Smooth muscle cell (in vitro differentiated cells): ENCODE results near the gene IL22. TPM values are rescaled to one million over a fixed set of nuclear protein-coding genes. Genes with fewer than 3 reads are reported as not detected.

Experiments
- DNase-seq: peaks from one replicate; lab custom pipeline; 2025; ENCODE audit not compliant: unreplicated experiment; lab: John Stamatoyannopoulos, UW
- H2AFZ ChIP-seq: fragments of 200-600 bp; sonication (generic); 2 replicates; pipeline ENCODE4 v1.6.0; 2016; ENCODE audit warnings: antibody characterized with exemption, low read depth, mild to moderate bottlenecking
- H3F3A ChIP-seq: fragments of 200-600 bp; sonication (generic); 2 replicates; pipeline ENCODE4 v1.6.0; 2017; ENCODE audit warnings: antibody characterized with exemption, low read depth
- H3K27ac ChIP-seq: fragments of 200-600 bp; sonication (generic); 2 replicates; pipeline ENCODE4 v1.5.1; 2016; ENCODE audit warnings: low read depth, mild to moderate bottlenecking
- H3K27me3 ChIP-seq: fragments of 200-600 bp; sonication (generic); 2 replicates; pipeline ENCODE4 v1.6.1; 2016; ENCODE audit warnings: low read depth, mild to moderate bottlenecking
- H3K36me3 ChIP-seq: fragments of 200-600 bp; sonication (generic); 2 replicates; pipeline ENCODE4 v1.5.1; 2016; ENCODE audit warnings: low read depth
- H3K4me1 ChIP-seq: fragments of 200-600 bp; sonication (generic); 2 replicates; pipeline ENCODE4 v1.5.1; 2016; ENCODE audit warnings: low read depth
- H3K4me2 ChIP-seq: fragments of 200-600 bp; sonication (generic); 2 replicates; pipeline ENCODE4 v1.6.0; 2016; ENCODE audit warnings: mild to moderate bottlenecking
- H3K4me3 ChIP-seq: fragments of 200-600 bp; sonication (generic); 2 replicates; pipeline ENCODE4 v1.5.1; 2016; ENCODE audit warnings: mild to moderate bottlenecking
- H3K79me2 ChIP-seq: fragments of 200-600 bp; sonication (generic); 2 replicates; pipeline ENCODE4 v1.6.0; 2016; ENCODE audit warnings: low read depth, mild to moderate bottlenecking
- H3K9ac ChIP-seq: fragments of 200-600 bp; sonication (generic); 2 replicates; pipeline ENCODE4 v1.6.0; 2016; ENCODE audit warnings: low read depth
- H3K9me3 ChIP-seq: fragments of 200-600 bp; sonication (generic); replicated peaks from 2 replicates; pipeline ENCODE4 v1.5.1; 2016; ENCODE audit warnings: low read depth
- H4K20me1 ChIP-seq: fragments of 200-600 bp; sonication (generic); 2 replicates; pipeline ENCODE4 v1.6.0; 2016; ENCODE audit warnings: low read depth
- WGBS: methylation state at CpG from one replicate; pipeline ENCODE4 v1.1.7; 2016; ENCODE audit warnings: low lambda C conversion rate; 5-methylcytosine and 5-hydroxymethylcytosine counted together
- polyA plus RNA-seq: library from polyadenylated mRNA; unstranded; fragments of >200 nt; fragmentation: Nextera tagmentation; extraction: Ambion mirVana; gene quantifications from 2 replicates; pipeline ENCODE4 v1.2.1, GENCODE V29; 2016
- total RNA-seq: library from RNA; depleted of rRNA; stranded (reverse); fragments of >200 nt; gene quantifications from 2 replicates; pipeline ENCODE4 v1.2.3, GENCODE V29; 2014
- TF ChIP-seq, protein P1 (sequence below): fragments of 200-600 bp; sonication (generic); IDR thresholded peaks from 2 replicates; pipeline ENCODE4 v1.5.1; 2017; ENCODE audit warnings: borderline replicate concordance, mild to moderate bottlenecking, antibody characterized with exemption; ENCODE audit not compliant: insufficient read depth, poor library complexity, severe bottlenecking

IL22 gene
- total and polyA plus RNA-seq, 2 experiments from 2014 or later: not detected

- H3K4me3 ChIP-seq: no peak overlapping the region
- DNase-seq: no peak
- no peak overlapping the region for H3K27ac ChIP-seq
- no peaks in the 10 kb centered on the region for H3K36me3 ChIP-seq
- no peak overlapping the region for H3K9ac ChIP-seq
- H3K4me1 ChIP-seq: peaks cover 5% of the 10 kb centered on the region
- H3K27me3 ChIP-seq: peaks cover 12% of the 10 kb centered on the region
- H3K79me2 ChIP-seq: no peaks in the 10 kb centered on the region
- no peak overlapping the region for H3K4me2 ChIP-seq
- no peak overlapping the region for H2AFZ ChIP-seq
- H3K9me3 ChIP-seq: no peaks in the 10 kb centered on the region
- TF ChIP-seq, protein P1, sequence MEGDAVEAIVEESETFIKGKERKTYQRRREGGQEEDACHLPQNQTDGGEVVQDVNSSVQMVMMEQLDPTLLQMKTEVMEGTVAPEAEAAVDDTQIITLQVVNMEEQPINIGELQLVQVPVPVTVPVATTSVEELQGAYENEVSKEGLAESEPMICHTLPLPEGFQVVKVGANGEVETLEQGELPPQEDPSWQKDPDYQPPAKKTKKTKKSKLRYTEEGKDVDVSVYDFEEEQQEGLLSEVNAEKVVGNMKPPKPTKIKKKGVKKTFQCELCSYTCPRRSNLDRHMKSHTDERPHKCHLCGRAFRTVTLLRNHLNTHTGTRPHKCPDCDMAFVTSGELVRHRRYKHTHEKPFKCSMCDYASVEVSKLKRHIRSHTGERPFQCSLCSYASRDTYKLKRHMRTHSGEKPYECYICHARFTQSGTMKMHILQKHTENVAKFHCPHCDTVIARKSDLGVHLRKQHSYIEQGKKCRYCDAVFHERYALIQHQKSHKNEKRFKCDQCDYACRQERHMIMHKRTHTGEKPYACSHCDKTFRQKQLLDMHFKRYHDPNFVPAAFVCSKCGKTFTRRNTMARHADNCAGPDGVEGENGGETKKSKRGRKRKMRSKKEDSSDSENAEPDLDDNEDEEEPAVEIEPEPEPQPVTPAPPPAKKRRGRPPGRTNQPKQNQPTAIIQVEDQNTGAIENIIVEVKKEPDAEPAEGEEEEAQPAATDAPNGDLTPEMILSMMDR: no peak
- H4K20me1 ChIP-seq: no peaks in the 10 kb centered on the region
- peaks cover 3% of the 10 kb centered on the region for H3F3A ChIP-seq
Observed at GRCh38 chr12:68207276-68207675, 46.1 kb downstream of the IL22 start.

GRCh38 chr12:68206446-68206845 is 47.0 kb downstream of the IL22 start:
- H3K36me3 ChIP-seq: no peaks in the 10 kb centered on the region
- peaks cover 12% of the 10 kb centered on the region for H3K27me3 ChIP-seq
- H4K20me1 ChIP-seq: no peaks in the 10 kb centered on the region
- no peaks in the 10 kb centered on the region for H3K79me2 ChIP-seq
- no peak for DNase-seq
- no peak overlapping the region for H2AFZ ChIP-seq
- no peak overlapping the region for H3K27ac ChIP-seq
- no peaks in the 10 kb centered on the region for H3K9me3 ChIP-seq
- peaks cover 5% of the 10 kb centered on the region for H3K4me1 ChIP-seq
- no peak overlapping the region for H3K4me2 ChIP-seq
- WGBS: 73% methylated on average over 1 of the region's 1 CpG
- no peak overlapping the region for H3K4me3 ChIP-seq
- TF ChIP-seq, protein P1: no peak
- peaks cover 3% of the 10 kb centered on the region for H3F3A ChIP-seq
- no peak overlapping the region for H3K9ac ChIP-seq

- Histone ChIP-seq H3K79me2 (no peaks in the 10 kb centered on the region), H3F3A (no peaks in the 10 kb centered on the region), H3K27ac (no peak overlapping the region), H3K4me3 (no peak overlapping the region), H4K20me1 (no peaks in the 10 kb centered on the region), H3K4me1 (no peaks in the 10 kb centered on the region), H3K9ac (no peak overlapping the region), H3K9me3 (no peaks in the 10 kb centered on the region), H2AFZ (no peak overlapping the region), H3K36me3 (no peaks in the 10 kb centered on the region), H3K27me3 (peaks cover 12% of the 10 kb centered on the region), H3K4me2 (no peak overlapping the region)
- DNase-seq: no peak
- TF ChIP-seq, protein P1: no peak
- 50% methylated on average over 5 of the region's 5 CpGs for WGBS
Observed at GRCh38 chr12:68203460-68203875, 49.9 kb downstream of the IL22 start.

- Histone ChIP-seq H3K27me3 (peaks cover 12% of the 10 kb centered on the region), H3K9ac (no peak overlapping the region), H3K36me3 (no peaks in the 10 kb centered on the region), H2AFZ (no peak overlapping the region), H3K79me2 (no peaks in the 10 kb centered on the region), H3K27ac (no peak overlapping the region), H3F3A (no peaks in the 10 kb centered on the region), H3K4me1 (no peaks in the 10 kb centered on the region), H3K4me2 (no peak overlapping the region), H3K4me3 (no peak overlapping the region), H4K20me1 (no peaks in the 10 kb centered on the region), H3K9me3 (no peaks in the 10 kb centered on the region)
- TF ChIP-seq, protein P1: no peak
- DNase-seq: no peak
- WGBS: 69% methylated on average over 2 of the region's 2 CpGs
Observed at GRCh38 chr12:68200854-68201253, 52.5 kb downstream of the IL22 start.
